Measurements from ENCODE around the gene THSD7A.
"Not testable (repeated sequence)": the region's sequence is repeated elsewhere in the genome, so short reads cannot be mapped to it uniquely, and the experiment has no call there.

The THSD7A gene

GRCh38 chr7:11529382-11529781, 302.6 kb downstream of the THSD7A start:
- TF ChIP-seq POLR2AphosphoS5 (IDR thresholded peaks at IDR 0.05; ENCODE audit: borderline replicate concordance, low read depth, low read length) (no peak), FOXP2 (optimal IDR thresholded peaks at IDR 0.05; ENCODE audit: control extremely low read depth, extremely low read length, insufficient read depth) (no peak), EZH2 (IDR thresholded peaks at IDR 0.05) (no peak)
- Histone ChIP-seq H3K9ac (ENCODE audit: insufficient read length) (no peak overlapping the region), H3K4me3 (no peak overlapping the region), H3K27ac (no peak overlapping the region), H3K9me3 (ENCODE audit: low read depth, low read length) (no peaks in the 10 kb centered on the region), H3K36me3 (ENCODE audit: insufficient read depth, low read length) (no peaks in the 10 kb centered on the region)
- no peak for DNase-seq (ENCODE audit: low read depth, low spot score)

GRCh38 chr7:11527707-11528106, 304.3 kb downstream of the THSD7A start:
- no peak overlapping the region for H3K4me3 ChIP-seq
- DNase-seq (ENCODE audit: low read depth, low spot score) = no peak
- H3K9me3 ChIP-seq (ENCODE audit: low read depth, low read length) = no peaks in the 10 kb centered on the region
- TF ChIP-seq EZH2 (IDR thresholded peaks at IDR 0.05) (no peak), POLR2AphosphoS5 (IDR thresholded peaks at IDR 0.05; ENCODE audit: borderline replicate concordance, low read depth, low read length) (no peak), FOXP2 (optimal IDR thresholded peaks at IDR 0.05; ENCODE audit: control extremely low read depth, extremely low read length, insufficient read depth) (no peak)
- H3K9ac ChIP-seq (ENCODE audit: insufficient read length) = no peak overlapping the region
- no peak overlapping the region for H3K27ac ChIP-seq
- no peaks in the 10 kb centered on the region for H3K36me3 ChIP-seq (ENCODE audit: insufficient read depth, low read length)

GRCh38 chr7:11524476-11525397, 307.3 kb downstream of the THSD7A start:
- Histone ChIP-seq H3K36me3 (ENCODE audit: insufficient read depth, low read length) (no peaks in the 10 kb centered on the region), H3K4me3 (no peak overlapping the region), H3K9me3 (ENCODE audit: low read depth, low read length) (no peaks in the 10 kb centered on the region), H3K27ac (no peak overlapping the region), H3K9ac (ENCODE audit: insufficient read length) (no peak overlapping the region)
- no peak for DNase-seq (ENCODE audit: low read depth, low spot score)
- no peak for TF ChIP-seq FOXP2 (optimal IDR thresholded peaks at IDR 0.05; ENCODE audit: control extremely low read depth, extremely low read length, insufficient read depth)
- TF ChIP-seq EZH2 (IDR thresholded peaks at IDR 0.05) = no peak
- TF ChIP-seq POLR2AphosphoS5 (IDR thresholded peaks at IDR 0.05; ENCODE audit: borderline replicate concordance, low read depth, low read length) = no peak

GRCh38 chr7:11521964-11522499, 310.0 kb downstream of the THSD7A start:
- DNase-seq (ENCODE audit: low read depth, low spot score); H3K9me3 ChIP-seq (ENCODE audit: low read depth, low read length); H3K36me3 ChIP-seq (ENCODE audit: insufficient read depth, low read length); H3K27ac ChIP-seq; H3K4me3 ChIP-seq; H3K9ac ChIP-seq (ENCODE audit: insufficient read length): not testable (repeated sequence)

GRCh38 chr7:11517853-11518252, 314.1 kb downstream of the THSD7A start:
- no peak for DNase-seq (ENCODE audit: low read depth, low spot score)
- Histone ChIP-seq H3K4me3 (no peak overlapping the region), H3K9ac (ENCODE audit: insufficient read length) (no peak overlapping the region), H3K9me3 (ENCODE audit: low read depth, low read length) (no peaks in the 10 kb centered on the region), H3K27ac (no peak overlapping the region), H3K36me3 (ENCODE audit: insufficient read depth, low read length) (no peaks in the 10 kb centered on the region)
- no peak for TF ChIP-seq POLR2AphosphoS5 (IDR thresholded peaks at IDR 0.05; ENCODE audit: borderline replicate concordance, low read depth, low read length)

GRCh38 chr7:11516328-11516727, 315.7 kb downstream of the THSD7A start:
- H3K27ac ChIP-seq = no peak overlapping the region
- no peak overlapping the region for H3K4me3 ChIP-seq
- no peaks in the 10 kb centered on the region for H3K36me3 ChIP-seq (ENCODE audit: insufficient read depth, low read length)
- no peak for DNase-seq (ENCODE audit: low read depth, low spot score)
- TF ChIP-seq POLR2AphosphoS5 (IDR thresholded peaks at IDR 0.05; ENCODE audit: borderline replicate concordance, low read depth, low read length) (no peak), EZH2 (IDR thresholded peaks at IDR 0.05) (no peak), FOXP2 (optimal IDR thresholded peaks at IDR 0.05; ENCODE audit: control extremely low read depth, extremely low read length, insufficient read depth) (no peak)
- H3K9me3 ChIP-seq (ENCODE audit: low read depth, low read length) = no peaks in the 10 kb centered on the region
- H3K9ac ChIP-seq (ENCODE audit: insufficient read length) = no peak overlapping the region

GRCh38 chr7:11513460-11513859, 318.5 kb downstream of the THSD7A start:
- H3K27ac ChIP-seq = no peak overlapping the region
- TF ChIP-seq FOXP2 (optimal IDR thresholded peaks at IDR 0.05; ENCODE audit: control extremely low read depth, extremely low read length, insufficient read depth) (no peak), POLR2AphosphoS5 (IDR thresholded peaks at IDR 0.05; ENCODE audit: borderline replicate concordance, low read depth, low read length) (no peak), EZH2 (IDR thresholded peaks at IDR 0.05) (no peak)
- no peak for DNase-seq (ENCODE audit: low read depth, low spot score)
- no peak overlapping the region for H3K4me3 ChIP-seq
- no peaks in the 10 kb centered on the region for H3K36me3 ChIP-seq (ENCODE audit: insufficient read depth, low read length)
- H3K9me3 ChIP-seq (ENCODE audit: low read depth, low read length) = no peaks in the 10 kb centered on the region
- H3K9ac ChIP-seq (ENCODE audit: insufficient read length) = no peak overlapping the region

- Histone ChIP-seq H3K4me3 (no peak overlapping the region), H3K9me3 (ENCODE audit: low read depth, low read length) (no peaks in the 10 kb centered on the region), H3K27ac (no peak overlapping the region), H3K9ac (ENCODE audit: insufficient read length) (no peak overlapping the region), H3K36me3 (ENCODE audit: insufficient read depth, low read length) (no peaks in the 10 kb centered on the region)
- TF ChIP-seq FOXP2 (optimal IDR thresholded peaks at IDR 0.05; ENCODE audit: control extremely low read depth, extremely low read length, insufficient read depth) (no peak), POLR2AphosphoS5 (IDR thresholded peaks at IDR 0.05; ENCODE audit: borderline replicate concordance, low read depth, low read length) (no peak), EZH2 (IDR thresholded peaks at IDR 0.05) (no peak)
- DNase-seq (ENCODE audit: low read depth, low spot score) = no peak
These were observed 324.1 kb downstream of the THSD7A start for GRCh38 chr7:11507929-11508328.

GRCh38 chr7:11506417-11506816, 325.6 kb downstream of the THSD7A start:
- Histone ChIP-seq H3K36me3 (ENCODE audit: insufficient read depth, low read length) (no peaks in the 10 kb centered on the region), H3K4me3 (no peak overlapping the region), H3K9me3 (ENCODE audit: low read depth, low read length) (0 out of 2 replicates have a peak, but pooled peaks cover 4% of the 10 kb centered on the region), H3K9ac (ENCODE audit: insufficient read length) (no peak overlapping the region), H3K27ac (no peak overlapping the region)
- DNase-seq (ENCODE audit: low read depth, low spot score) = no peak
- TF ChIP-seq POLR2AphosphoS5 (IDR thresholded peaks at IDR 0.05; ENCODE audit: borderline replicate concordance, low read depth, low read length) (no peak), FOXP2 (optimal IDR thresholded peaks at IDR 0.05; ENCODE audit: control extremely low read depth, extremely low read length, insufficient read depth) (no peak), EZH2 (IDR thresholded peaks at IDR 0.05) (no peak)

All from SK-N-MC (cell line).